ENCODE measurements around the gene SUPT5H.

DNA sequence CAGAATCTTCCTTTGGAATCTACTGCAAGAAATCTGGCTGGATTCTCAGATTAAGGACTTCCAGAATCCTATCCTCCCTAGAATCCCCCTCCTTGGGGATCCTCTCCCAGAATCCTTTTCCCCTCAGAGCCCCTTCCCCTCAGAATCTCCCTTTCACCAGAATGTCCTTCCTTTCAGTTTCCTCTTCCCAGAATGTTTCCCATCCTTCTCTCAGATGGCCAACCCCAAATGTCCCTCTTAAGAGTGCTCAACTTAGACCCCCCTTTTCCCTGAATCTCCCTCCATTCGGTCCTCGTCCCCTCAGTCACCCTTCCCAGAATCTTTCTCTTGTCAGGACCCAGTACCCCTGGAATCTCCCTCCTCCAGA is 9.0 kb upstream of the SUPT5H start:
- TF ChIP-seq, protein P1, sequence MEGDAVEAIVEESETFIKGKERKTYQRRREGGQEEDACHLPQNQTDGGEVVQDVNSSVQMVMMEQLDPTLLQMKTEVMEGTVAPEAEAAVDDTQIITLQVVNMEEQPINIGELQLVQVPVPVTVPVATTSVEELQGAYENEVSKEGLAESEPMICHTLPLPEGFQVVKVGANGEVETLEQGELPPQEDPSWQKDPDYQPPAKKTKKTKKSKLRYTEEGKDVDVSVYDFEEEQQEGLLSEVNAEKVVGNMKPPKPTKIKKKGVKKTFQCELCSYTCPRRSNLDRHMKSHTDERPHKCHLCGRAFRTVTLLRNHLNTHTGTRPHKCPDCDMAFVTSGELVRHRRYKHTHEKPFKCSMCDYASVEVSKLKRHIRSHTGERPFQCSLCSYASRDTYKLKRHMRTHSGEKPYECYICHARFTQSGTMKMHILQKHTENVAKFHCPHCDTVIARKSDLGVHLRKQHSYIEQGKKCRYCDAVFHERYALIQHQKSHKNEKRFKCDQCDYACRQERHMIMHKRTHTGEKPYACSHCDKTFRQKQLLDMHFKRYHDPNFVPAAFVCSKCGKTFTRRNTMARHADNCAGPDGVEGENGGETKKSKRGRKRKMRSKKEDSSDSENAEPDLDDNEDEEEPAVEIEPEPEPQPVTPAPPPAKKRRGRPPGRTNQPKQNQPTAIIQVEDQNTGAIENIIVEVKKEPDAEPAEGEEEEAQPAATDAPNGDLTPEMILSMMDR (IDR thresholded peaks at IDR 0.05; ENCODE audit: poor library complexity): no peak
- TF ChIP-seq EZH2 (IDR thresholded peaks at IDR 0.05; ENCODE audit: borderline replicate concordance): no peak

Measured in hepatocyte (in vitro differentiated cells).